H1 (cell line): ENCODE measurements around the gene KMT2E. TPM values are rescaled to one million over a fixed set of nuclear protein-coding genes. Genes with fewer than 3 reads are reported as not detected.

ENCODE experiments used
- CTCF ChIA-PET: fragments of 300-600 bp; sonication (Branson Sonifier 250); formaldehyde crosslinking; loops from one replicate; lab custom pipeline; 2021; ENCODE audit not compliant: partially characterized antibody; lab: Charles Lee
- POLR2A ChIA-PET: fragments of 300-600 bp; sonication (Branson Sonifier 250); formaldehyde crosslinking; loops from one replicate; lab custom pipeline; 2021; ENCODE audit warnings: inconsistent platforms; ENCODE audit not compliant: partially characterized antibody; lab: Charles Lee
- DNase-seq, 2 experiments: peaks; one replicate each; pipeline versions ENCODE4 v3.0.0 to v3.0.0-alpha.2; 2010 to 2022; ENCODE audit warnings: low spot score in 2 of 2, low read depth in 1 of 2, mixed read lengths in 1 of 2
- FAIRE-seq: peaks from 2 replicates; lab custom pipeline; 2011; peaks lifted over from hg19 to GRCh38; lab: Jason Lieb, UNC
- H2AFZ ChIP-seq: 2 replicates; pipeline ENCODE4 v1.8.1; 2012; ENCODE audit warnings: low read length, inconsistent platforms
- H2AK5ac ChIP-seq: 2 replicates; pipeline ENCODE4 v1.6.1; 2013; ENCODE audit warnings: low read depth, low read length
- H2BK120ac ChIP-seq: replicated peaks from 2 replicates; pipeline ENCODE3; 2013; ENCODE audit warnings: low read depth, low read length, inconsistent platforms
- H2BK12ac ChIP-seq: 2 replicates; pipeline ENCODE4 v1.6.1; 2013; ENCODE audit warnings: low read depth, low read length
- H2BK15ac ChIP-seq: 2 replicates; pipeline ENCODE4 v1.6.1; 2013; ENCODE audit warnings: low read length
- H2BK20ac ChIP-seq: 2 replicates; pipeline ENCODE4 v1.6.1; 2013; ENCODE audit warnings: low read length
- H2BK5ac ChIP-seq: 2 replicates; pipeline ENCODE4 v1.6.1; 2013; ENCODE audit warnings: low read depth, low read length
- H3K14ac ChIP-seq: 2 replicates; pipeline ENCODE4 v1.6.1; 2013; ENCODE audit warnings: inconsistent platforms; ENCODE audit not compliant: insufficient read length
- H3K18ac ChIP-seq: 2 replicates; pipeline ENCODE4 v1.6.1; 2013; ENCODE audit warnings: low read length; ENCODE audit errors: extremely low read depth
- H3K23ac ChIP-seq: 2 replicates; pipeline ENCODE4 v1.6.1; 2013; ENCODE audit warnings: inconsistent platforms; ENCODE audit not compliant: insufficient read length
- H3K23me2 ChIP-seq: 2 replicates; pipeline ENCODE4 v1.6.1; 2013; ENCODE audit warnings: low read depth, low read length
- H3K27ac ChIP-seq: 2 replicates; pipeline ENCODE4 v1.6.1; 2011; ENCODE audit warnings: low read depth, low read length, inconsistent platforms
- H3K27me3 ChIP-seq, 4 experiments: replicated peaks in 1 of 4; 1 replicate in 1 of 4; 2 replicates in 3 of 4; pipeline versions ENCODE4 v1.6.1 to v1.8.1; 2011 to 2013; ENCODE audit warnings: low read length in 3 of 4, mild to moderate bottlenecking in 3 of 4, inconsistent platforms in 2 of 4, mixed read lengths in 2 of 4, moderate library complexity in 1 of 4; ENCODE audit not compliant: control insufficient read depth in 3 of 4, insufficient read depth in 3 of 4; ENCODE audit errors: extremely low read depth in 1 of 4
- H3K36me3 ChIP-seq, 4 experiments: 2 replicates each; pipeline versions ENCODE4 v1.6.1 to v1.8.1; 2011 to 2013; ENCODE audit warnings: mild to moderate bottlenecking in 4 of 4, low read length in 3 of 4, moderate library complexity in 2 of 4, control low read depth in 1 of 4, inconsistent platforms in 1 of 4; ENCODE audit not compliant: insufficient read depth in 4 of 4, control insufficient read depth in 2 of 4
- H3K4ac ChIP-seq: replicated peaks from 2 replicates; pipeline ENCODE3; 2013; ENCODE audit warnings: low read length, low read depth, mixed read lengths, inconsistent platforms; ENCODE audit not compliant: insufficient read length
- H3K4me1 ChIP-seq, 4 experiments: replicated peaks in 1 of 4; 1 replicate in 1 of 4; 2 replicates in 3 of 4; pipeline versions ENCODE4 v1.6.1 to v1.8.1; 2011 to 2013; ENCODE audit warnings: low read length in 3 of 4, inconsistent platforms in 2 of 4, mixed read lengths in 1 of 4; ENCODE audit not compliant: insufficient read depth in 4 of 4, control insufficient read depth in 3 of 4
- H3K4me2 ChIP-seq, 2 experiments: 2 replicates each; pipeline versions ENCODE4 v1.6.1 to v1.8.1; 2011 to 2013; ENCODE audit warnings: low read depth in 2 of 2, low read length in 2 of 2, control low read depth in 1 of 2, inconsistent platforms in 1 of 2, mild to moderate bottlenecking in 1 of 2; ENCODE audit not compliant: insufficient read depth in 1 of 2
- H3K4me3 ChIP-seq, 4 experiments: fragments of 200-600, 300-600 bp in 1 of 4; sonication (generic), shearing (Covaris generic), sonication (Bioruptor Twin) in 1 of 4; 2 replicates each; pipeline versions ENCODE4 v1.5.1 to v1.8.1; 2011 to 2016; ENCODE audit warnings: low read length in 4 of 4, low read depth in 3 of 4, control low read depth in 2 of 4, inconsistent platforms in 2 of 4, mild to moderate bottlenecking in 2 of 4, mixed read lengths in 1 of 4, moderate library complexity in 1 of 4; ENCODE audit not compliant: insufficient read depth in 2 of 4; ENCODE audit errors: extremely low read depth in 1 of 4
- H3K56ac ChIP-seq: replicated peaks from 2 replicates; pipeline ENCODE3; 2013; ENCODE audit warnings: low read depth, mild to moderate bottlenecking, mixed read lengths, low read length, inconsistent platforms; ENCODE audit not compliant: insufficient read length
- H3K79me1 ChIP-seq: 2 replicates; pipeline ENCODE4 v1.6.1; 2013; ENCODE audit warnings: low read depth, low read length, control low read depth
- H3K79me2 ChIP-seq, 2 experiments: 2 replicates each; pipeline versions ENCODE4 v1.6.1 to v1.8.1; 2012 to 2013; ENCODE audit warnings: low read length in 2 of 2, mild to moderate bottlenecking in 2 of 2, inconsistent platforms in 1 of 2; ENCODE audit not compliant: insufficient read depth in 2 of 2, control insufficient read depth in 1 of 2
- H3K9ac ChIP-seq, 4 experiments: replicated peaks in 1 of 4; 1 replicate in 1 of 4; 2 replicates in 3 of 4; pipeline versions ENCODE4 v1.6.1 to v1.8.1; 2011 to 2013; ENCODE audit warnings: low read depth in 3 of 4, low read length in 3 of 4, control low read depth in 2 of 4, mild to moderate bottlenecking in 2 of 4, moderate library complexity in 2 of 4, inconsistent platforms in 1 of 4; ENCODE audit errors: extremely low read depth in 1 of 4
- H3K9me3 ChIP-seq, 2 experiments: 2 replicates each; pipeline versions ENCODE4 v1.6.1 to v1.8.1; 2012 to 2013; ENCODE audit warnings: mild to moderate bottlenecking in 2 of 2, moderate library complexity in 2 of 2, control low read depth in 1 of 2, inconsistent platforms in 1 of 2, low read depth in 1 of 2, low read length in 1 of 2, mixed read lengths in 1 of 2; ENCODE audit not compliant: insufficient read depth in 2 of 2
- H4K20me1 ChIP-seq, 2 experiments: replicated peaks in 1 of 2; 2 replicates each; pipeline versions ENCODE3 to v1.8.1; 2011 to 2013; ENCODE audit warnings: inconsistent platforms in 2 of 2, low read length in 2 of 2, mild to moderate bottlenecking in 1 of 2; ENCODE audit not compliant: insufficient read depth in 2 of 2, control insufficient read depth in 1 of 2
- H4K5ac ChIP-seq: 2 replicates; pipeline ENCODE4 v1.6.1; 2013; ENCODE audit warnings: low read length, low read depth, mixed read lengths, inconsistent platforms; ENCODE audit not compliant: insufficient read length
- H4K8ac ChIP-seq: 2 replicates; pipeline ENCODE4 v1.8.0; 2013; ENCODE audit warnings: mild to moderate bottlenecking, moderate library complexity, low read length, inconsistent platforms; ENCODE audit not compliant: insufficient read depth; ENCODE audit errors: extremely low read depth
- H4K91ac ChIP-seq: replicated peaks from 2 replicates; pipeline ENCODE3; 2013; ENCODE audit warnings: low read length, mixed read lengths, inconsistent platforms; ENCODE audit not compliant: insufficient read length
- BACH1 ChIP-seq: IDR thresholded peaks from 2 replicates; pipeline ENCODE4 v1.6.1; 2012; ENCODE audit warnings: low read length, improper control_type of control experiment
- NANOG ChIP-seq: IDR thresholded peaks from 2 replicates; pipeline ENCODE4 v1.6.1; 2011; ENCODE audit warnings: low read length, low read depth, mild to moderate bottlenecking, inconsistent platforms; ENCODE audit not compliant: insufficient read depth, poor library complexity, severe bottlenecking
- POLR2A ChIP-seq, 2 experiments: IDR thresholded peaks; 1 replicate in 1 of 2; 2 replicates in 1 of 2; pipeline ENCODE4 v1.6.1; 2011; ENCODE audit warnings: low read depth in 2 of 2, low read length in 2 of 2, mild to moderate bottlenecking in 2 of 2; ENCODE audit errors: control extremely low read depth in 1 of 2
- RBBP5 ChIP-seq: IDR thresholded peaks from 2 replicates; pipeline ENCODE4 v1.7.1; 2012; ENCODE audit warnings: low read depth, mild to moderate bottlenecking, inconsistent platforms, low read length, moderate library complexity, borderline replicate concordance
- SIRT6 ChIP-seq: IDR thresholded peaks from one replicate; pipeline ENCODE4 v1.7.1; 2012; ENCODE audit warnings: low read length, inconsistent platforms
- SP1 ChIP-seq: IDR thresholded peaks from 2 replicates; pipeline ENCODE4 v1.6.1; 2011; ENCODE audit warnings: low read depth, low read length
- SP2 ChIP-seq: IDR thresholded peaks from 2 replicates; pipeline ENCODE4 v1.6.1; 2012; ENCODE audit warnings: mild to moderate bottlenecking, low read length, inconsistent platforms
- YY1 ChIP-seq: IDR thresholded peaks from 2 replicates; pipeline ENCODE4 v1.6.1; 2011; ENCODE audit warnings: low read depth, mild to moderate bottlenecking, low read length
- WGBS, 2 experiments: shearing (Covaris generic) in 1 of 2; methylation state at CpG; one replicate each; pipeline versions ENCODE4 v1.1.6 to v1.1.7; 2013 to 2015; ENCODE audit warnings: low lambda C conversion rate in 2 of 2, mixed read lengths in 2 of 2, inconsistent platforms in 1 of 2, low coverage in 1 of 2, missing lambda C conversion rate in 1 of 2; ENCODE audit not compliant: insufficient replicate concordance in 2 of 2, insufficient coverage in 1 of 2, insufficient read length in 1 of 2; ENCODE audit errors: extremely low coverage in 1 of 2, missing lambda C conversion rate in 1 of 2; 5-methylcytosine and 5-hydroxymethylcytosine counted together
- polyA plus RNA-seq, 7 experiments: library from polyadenylated mRNA; depleted of rRNA in 3 of 7; stranded (reverse) in 5 of 7; unstranded in 2 of 7; fragments of >200 nt in 5 of 7; fragments of 200-250 nt in 2 of 7; gene quantifications; 1 replicate in 5 of 7; 2 replicates in 1 of 7; 4 replicates in 1 of 7; pipeline versions ENCODE4 v1.2.1 to v1.2.3, GENCODE V29; 2011 to 2013; ENCODE audit warnings: missing spikeins in 2 of 7, mixed read lengths in 2 of 7
- total RNA-seq: library from RNA; stranded (reverse); fragmentation: NEBNext Ultra II Directional; extraction: Animal tissue kit (Norgen Biotek cat#: 25700); gene quantifications from 2 replicates; pipeline ENCODE4 v1.2.1, GENCODE V29; 2021
- TF ChIP-seq, protein P1 (sequence below): IDR thresholded peaks from 2 replicates; pipeline ENCODE4 v1.6.1; 2012; ENCODE audit warnings: inconsistent platforms

Gene KMT2E
- total and polyA plus RNA-seq, 2 of the 8 experiments (the other 6 are each of a cell fraction or from before 2014, with no cell fraction given), result 10.9 to 45.0 TPM

GRCh38 chr7:105122619-105123018, 108.6 kb downstream of the KMT2E start:
- Histone ChIP-seq H3K18ac (no peak overlapping the region), H3K23ac (no peak overlapping the region), H3K9ac (no peak overlapping the region), H2BK20ac (no peak overlapping the region), H4K91ac (no peak overlapping the region), H2AK5ac (no peak overlapping the region), H3K4me2 (no peak overlapping the region), H3K4me1 (peaks cover 0 to 6% (median 1%) of the 10 kb centered on the region in 4 experiments; a peak in 3 of 7 replicates), H3K4ac (no peak overlapping the region), H2BK15ac (no peak overlapping the region), H2BK12ac (no peak overlapping the region)
- ChIA-PET CTCF (interaction anchor here (1.1 to 1.2 kb wide), 2 partner anchors 20 to 252 kb away, joined by 3 to 5 read pairs; no protein-coding TSS in a partner anchor), POLR2A (interaction anchor here (0.6 to 3.2 kb wide), 2 partner anchors 109 to 485 kb away, joined by 3 to 10 read pairs; partner anchors contain the start of gene KMT2E)
- no peak for FAIRE-seq
- no peak for TF ChIP-seq NANOG
- TF ChIP-seq, protein P1, sequence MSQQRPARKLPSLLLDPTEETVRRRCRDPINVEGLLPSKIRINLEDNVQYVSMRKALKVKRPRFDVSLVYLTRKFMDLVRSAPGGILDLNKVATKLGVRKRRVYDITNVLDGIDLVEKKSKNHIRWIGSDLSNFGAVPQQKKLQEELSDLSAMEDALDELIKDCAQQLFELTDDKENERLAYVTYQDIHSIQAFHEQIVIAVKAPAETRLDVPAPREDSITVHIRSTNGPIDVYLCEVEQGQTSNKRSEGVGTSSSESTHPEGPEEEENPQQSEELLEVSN, result no peak
- no peak for TF ChIP-seq RBBP5
- TF ChIP-seq BACH1, result no peak
- TF ChIP-seq SP2, result no peak
- TF ChIP-seq SP1, result no peak
- no peak for TF ChIP-seq SIRT6
- no peak for TF ChIP-seq YY1
- no peak for TF ChIP-seq POLR2A (IDR thresholded peaks at IDR 0.05; ENCODE audit: control extremely low read depth in 1 of 2, low read depth in 2 of 2, low read length in 2 of 2)
- TF ChIP-seq, all 59 proteins: peak for 0
- Histone ChIP-seq H4K8ac (no peak overlapping the region), H3K9me3 (no peaks in the 10 kb centered on the region), H4K5ac (no peak overlapping the region), H3K79me2 (no peaks in the 10 kb centered on the region), H3K4me3 (no peak overlapping the region), H2BK5ac (no peak overlapping the region), H3K27ac (no peak overlapping the region), H2BK120ac (no peak overlapping the region), H3K36me3 (peaks cover 0 to 5% (median 2%) of the 10 kb centered on the region in 4 experiments; a peak in 4 of 8 replicates), H3K14ac (no peak overlapping the region), H3K56ac (no peak overlapping the region), H3K79me1 (no peaks in the 10 kb centered on the region; the same call in 1 of the 2 replicates), H2AFZ (no peak overlapping the region), H4K20me1 (no peaks in the 10 kb centered on the region), H3K27me3 (no peaks in the 10 kb centered on the region), H3K23me2 (no peaks in the 10 kb centered on the region)
- no peak for DNase-seq
- 91% methylated on average over 8 of the region's 8 CpGs; no CpG with 5 or more reads in 1 of the 2 experiments for WGBS, 2 experiments
